ENCODE results near the gene BCAS3. TPM values are rescaled to one million over a fixed set of nuclear protein-coding genes. Genes with fewer than 3 reads are reported as not detected.

Gene BCAS3
- polyA plus RNA-seq, 1 donor from 2014 or later, result 21.6 TPM

GRCh38 chr17:61261001-61261637 is 583.5 kb downstream of the BCAS3 start:
- H3K36me3 ChIP-seq (ENCODE audit: insufficient read depth, low read length), result no peaks in the 10 kb centered on the region
- H3K79me2 ChIP-seq (replicated peaks; ENCODE audit: insufficient read depth, low read length), result no peaks in the 10 kb centered on the region
- H3K9me3 ChIP-seq (ENCODE audit: low read length), result no peaks in the 10 kb centered on the region
- H3F3A ChIP-seq (ENCODE audit: insufficient read depth, low read length, poor library complexity, severe bottlenecking), result no peaks in the 10 kb centered on the region
- H4K20me1 ChIP-seq (ENCODE audit: insufficient read depth), result no peaks in the 10 kb centered on the region
- H3K9me2 ChIP-seq (ENCODE audit: insufficient read depth, low read length), result no peaks in the 10 kb centered on the region
- H3K4me3 ChIP-seq (ENCODE audit: low read length), result no peak overlapping the region
- no peaks in the 10 kb centered on the region for H3K27me3 ChIP-seq (ENCODE audit: insufficient read depth, low read depth, low read length)
- H3K4me2 ChIP-seq (ENCODE audit: low read length), result no peak overlapping the region
- no peak overlapping the region for H3K27ac ChIP-seq (ENCODE audit: low read length)
- no peak overlapping the region for H3K9ac ChIP-seq (ENCODE audit: low read length)
- no peak for TF ChIP-seq CTCF (IDR thresholded peaks at IDR 0.05; ENCODE audit: poor library complexity, severe bottlenecking)
- TF ChIP-seq POLR2AphosphoS5 (IDR thresholded peaks at IDR 0.05), result no peak
- TF ChIP-seq EP300 (conservative IDR thresholded peaks at IDR 0.05; ENCODE audit: poor library complexity, severe bottlenecking), result no peak
- no peak for TF ChIP-seq EZH2 (IDR thresholded peaks at IDR 0.05; ENCODE audit: borderline replicate concordance, insufficient read depth, low read length, poor library complexity, severe bottlenecking)
- no peak for TF ChIP-seq SMC3 (conservative IDR thresholded peaks at IDR 0.05; ENCODE audit: poor library complexity)
- H2AFZ ChIP-seq (ENCODE audit: low read depth, low read length), result no peak overlapping the region

- H3K79me2 ChIP-seq (replicated peaks; ENCODE audit: insufficient read depth, low read length), result no peaks in the 10 kb centered on the region
- H3K9ac ChIP-seq (ENCODE audit: low read length), result no peak overlapping the region
- no peaks in the 10 kb centered on the region for H3K9me2 ChIP-seq (ENCODE audit: insufficient read depth, low read length)
- no peak overlapping the region for H3K4me2 ChIP-seq (ENCODE audit: low read length)
- H4K20me1 ChIP-seq (ENCODE audit: insufficient read depth), result no peaks in the 10 kb centered on the region
- H3K9me3 ChIP-seq (ENCODE audit: low read length), result no peaks in the 10 kb centered on the region
- H3K27me3 ChIP-seq (ENCODE audit: insufficient read depth, low read depth, low read length), result no peaks in the 10 kb centered on the region
- no peak overlapping the region for H3K4me3 ChIP-seq (ENCODE audit: low read length)
- H3K27ac ChIP-seq (ENCODE audit: low read length), result no peak overlapping the region
- no peak overlapping the region for H2AFZ ChIP-seq (ENCODE audit: low read depth, low read length)
- H3K36me3 ChIP-seq (ENCODE audit: insufficient read depth, low read length), result no peaks in the 10 kb centered on the region
- no peaks in the 10 kb centered on the region for H3F3A ChIP-seq (ENCODE audit: insufficient read depth, low read length, poor library complexity, severe bottlenecking)
- TF ChIP-seq EZH2 (IDR thresholded peaks at IDR 0.05; ENCODE audit: borderline replicate concordance, insufficient read depth, low read length, poor library complexity, severe bottlenecking) (no peak), REST (IDR thresholded peaks at IDR 0.05; ENCODE audit: borderline replicate concordance) (no peak), SMC3 (conservative IDR thresholded peaks at IDR 0.05; ENCODE audit: poor library complexity) (no peak)
These were observed 587.7 kb downstream of the BCAS3 start for GRCh38 chr17:61265397-61265796.

GRCh38 chr17:61267847-61268246 is 590.2 kb downstream of the BCAS3 start:
- Histone ChIP-seq H2AFZ (ENCODE audit: low read depth, low read length) (no peak overlapping the region), H3K9me2 (ENCODE audit: insufficient read depth, low read length) (no peaks in the 10 kb centered on the region), H3K27ac (ENCODE audit: low read length) (no peak overlapping the region), H3K9ac (ENCODE audit: low read length) (no peak overlapping the region), H3K36me3 (ENCODE audit: insufficient read depth, low read length) (no peaks in the 10 kb centered on the region), H3K4me2 (ENCODE audit: low read length) (no peak overlapping the region), H4K20me1 (ENCODE audit: insufficient read depth) (no peaks in the 10 kb centered on the region), H3F3A (ENCODE audit: insufficient read depth, low read length, poor library complexity, severe bottlenecking) (no peaks in the 10 kb centered on the region), H3K9me3 (ENCODE audit: low read length) (no peaks in the 10 kb centered on the region), H3K27me3 (ENCODE audit: insufficient read depth, low read depth, low read length) (no peaks in the 10 kb centered on the region), H3K79me2 (replicated peaks; ENCODE audit: insufficient read depth, low read length) (no peaks in the 10 kb centered on the region), H3K4me3 (ENCODE audit: low read length) (no peak overlapping the region)
- TF ChIP-seq REST (IDR thresholded peaks at IDR 0.05; ENCODE audit: borderline replicate concordance) (no peak), POLR2AphosphoS5 (IDR thresholded peaks at IDR 0.05) (no peak), MXI1 (conservative IDR thresholded peaks at IDR 0.05; ENCODE audit: poor library complexity, severe bottlenecking) (no peak), EZH2 (IDR thresholded peaks at IDR 0.05; ENCODE audit: borderline replicate concordance, insufficient read depth, low read length, poor library complexity, severe bottlenecking) (no peak), TAF1 (IDR thresholded peaks at IDR 0.05; ENCODE audit: low read depth) (no peak), RAD21 (conservative IDR thresholded peaks at IDR 0.05) (no peak), EP300 (conservative IDR thresholded peaks at IDR 0.05; ENCODE audit: poor library complexity, severe bottlenecking) (no peak)
